Right atrium auricular region (tissue), 2 donors: ENCODE measurements around the gene FOXL3. TPM values are rescaled to one million over a fixed set of nuclear protein-coding genes. Genes with fewer than 3 reads are reported as not detected.
"Not testable (repeated sequence)": the region's sequence is repeated elsewhere in the genome, so short reads cannot be mapped to it uniquely, and the experiment has no call there.

Experiments used
- DNase-seq: peaks from one replicate; pipeline ENCODE4 v3.0.0-alpha.2; 2019; ENCODE audit warnings: low spot score
- H3K27ac ChIP-seq, 2 donors: fragments of 200-600 bp; sonication (generic); 1 replicate in 1 of 2; 2 replicates in 1 of 2; pipeline ENCODE4 v1.5.1; 2016 to 2019
- H3K27me3 ChIP-seq, 2 donors: fragments of 200-600 bp; sonication (generic); one replicate each; pipeline versions ENCODE4 v1.5.1 to v1.6.0; 2017 to 2019
- H3K36me3 ChIP-seq: fragments of 200-600 bp; sonication (generic); one replicate; pipeline ENCODE4 v1.5.1; 2016
- H3K4me1 ChIP-seq, 2 donors: fragments of 200-600 bp; sonication (generic); one replicate each; pipeline versions ENCODE4 v1.5.1 to v1.6.0; 2017 to 2019
- H3K4me3 ChIP-seq, 2 donors: fragments of 200-600 bp; sonication (generic); 1 replicate in 1 of 2; 2 replicates in 1 of 2; pipeline ENCODE4 v1.5.1; 2017 to 2019; ENCODE audit warnings: mild to moderate bottlenecking in 1 of 2, moderate library complexity in 1 of 2
- H3K9me3 ChIP-seq, 2 donors: fragments of 200-600 bp; sonication (generic); one replicate each; pipeline ENCODE4 v1.5.1; 2019
- CTCF ChIP-seq, 2 donors: fragments of 200-600 bp; sonication (generic); IDR thresholded peaks; one replicate each; pipeline ENCODE4 v1.5.1; 2019; ENCODE audit warnings: antibody characterized with exemption in 2 of 2
- total RNA-seq, 2 donors: library from RNA; depleted of rRNA; stranded (reverse); fragments of >200 nt; gene quantifications; one replicate each; pipeline ENCODE4 v1.1.0, GENCODE V29; 2016

FOXL3 gene
- total RNA-seq, 2 donors from 2014 or later = not detected

DNA sequence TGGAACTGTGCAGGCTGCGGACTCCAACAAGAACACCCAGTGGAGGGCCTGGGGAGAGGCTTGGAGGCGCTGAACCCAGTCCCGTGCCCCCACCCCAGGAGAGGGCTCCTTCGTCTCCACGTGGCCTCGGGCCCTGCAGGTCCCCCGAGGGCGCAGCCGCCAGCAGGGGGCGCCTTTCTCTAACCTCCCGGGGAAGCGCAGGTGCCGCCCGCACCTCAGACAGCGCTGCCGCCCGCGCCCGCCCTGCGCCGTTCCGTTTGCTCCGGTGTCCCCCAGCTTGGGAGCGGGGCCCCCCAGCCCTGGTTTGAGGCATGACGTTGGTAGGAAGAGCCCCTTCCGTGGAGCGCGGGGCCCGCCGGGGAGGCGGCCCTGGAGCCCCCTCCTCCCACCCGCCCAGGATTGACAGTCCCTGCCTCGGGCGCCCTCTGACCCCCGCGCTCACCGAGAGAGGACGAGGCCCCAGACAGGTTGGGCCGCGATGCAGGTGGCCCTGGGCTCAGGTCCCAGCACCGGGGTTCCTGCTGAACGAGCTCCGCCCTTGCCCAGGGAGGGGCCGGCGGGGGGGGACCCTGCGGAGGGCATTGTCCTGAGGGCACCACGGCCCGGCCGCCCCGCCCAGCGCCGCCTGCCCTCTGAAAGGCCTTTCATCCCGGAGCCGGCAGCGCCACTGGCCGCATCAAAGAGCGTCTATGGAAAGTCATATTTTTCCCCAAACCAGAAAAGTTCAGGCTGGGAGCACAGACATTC is 42.8 kb downstream of the FOXL3 start:
- peak overlapping the region; percentile 36 to 51 for H3K4me3 ChIP-seq
- H3K9me3 ChIP-seq = no peaks in the 10 kb centered on the region
- H3K4me1 ChIP-seq = peaks cover 0 to 16% of the 10 kb centered on the region in 2 donors
- no peaks in the 10 kb centered on the region for H3K36me3 ChIP-seq
- no peaks in the 10 kb centered on the region for H3K27me3 ChIP-seq
- peak; percentile 67 for DNase-seq
- peak overlapping the region; percentile 78 for H3K27ac ChIP-seq
- peak; percentile 76 to 97 for TF ChIP-seq CTCF (IDR thresholded peaks at IDR 0.05)

GRCh38 chr7:333393-333764 is 43.4 kb downstream of the FOXL3 start:
- H3K9me3 ChIP-seq = no peaks in the 10 kb centered on the region
- peak overlapping the region; percentile 78 for H3K27ac ChIP-seq
- no peaks in the 10 kb centered on the region for H3K36me3 ChIP-seq
- H3K4me1 ChIP-seq = peaks cover 0 to 16% of the 10 kb centered on the region in 2 donors
- DNase-seq = peak; percentile 68
- TF ChIP-seq CTCF (IDR thresholded peaks at IDR 0.05) = no peak
- peak overlapping the region; percentile 36 to 51 for H3K4me3 ChIP-seq
- no peaks in the 10 kb centered on the region for H3K27me3 ChIP-seq

GRCh38 chr7:334618-335357 is 44.8 kb downstream of the FOXL3 start:
- H3K36me3 ChIP-seq = no peaks in the 10 kb centered on the region
- H3K27ac ChIP-seq = no peak overlapping the region
- H3K27me3 ChIP-seq = no peaks in the 10 kb centered on the region
- no peak for TF ChIP-seq CTCF (IDR thresholded peaks at IDR 0.05)
- H3K4me3 ChIP-seq = no peak overlapping the region
- peaks cover 0 to 16% of the 10 kb centered on the region in 2 donors for H3K4me1 ChIP-seq
- no peaks in the 10 kb centered on the region for H3K9me3 ChIP-seq
- DNase-seq = no peak

- Histone ChIP-seq H3K9me3 (no peaks in the 10 kb centered on the region), H3K27me3 (no peaks in the 10 kb centered on the region), H3K27ac (no peak overlapping the region), H3K36me3 (no peaks in the 10 kb centered on the region), H3K4me3 (no peak overlapping the region), H3K4me1 (peaks cover 0 to 20% of the 10 kb centered on the region in 2 donors)
- DNase-seq = no peak
- TF ChIP-seq CTCF (IDR thresholded peaks at IDR 0.05) = no peak
Observed at GRCh38 chr7:335358-336148, 45.6 kb downstream of the FOXL3 start.

DNA sequence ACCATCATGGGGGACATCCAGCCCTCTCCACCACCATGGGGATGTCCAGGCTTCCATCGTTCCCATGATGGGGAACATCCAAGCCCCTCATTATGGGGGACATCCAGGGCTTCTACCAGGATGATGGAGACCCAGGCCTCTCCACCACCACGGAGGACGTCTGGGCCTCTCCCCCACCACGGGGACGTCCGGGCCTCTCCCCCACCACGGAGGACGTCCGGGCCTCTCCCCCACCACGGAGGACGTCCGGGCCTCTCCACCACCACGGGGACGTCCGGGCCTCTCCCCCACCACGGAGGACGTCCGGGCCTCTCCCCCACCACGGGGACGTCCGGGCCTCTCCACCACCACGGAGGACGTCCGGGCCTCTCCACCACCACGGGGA is 46.2 kb downstream of the FOXL3 start:
- H3K9me3 ChIP-seq, H3K4me3 ChIP-seq, H3K27ac ChIP-seq, DNase-seq, H3K36me3 ChIP-seq, H3K27me3 ChIP-seq: not testable (repeated sequence)
- peaks cover 0 to 26% of the 10 kb centered on the region in 2 donors for H3K4me1 ChIP-seq
